H9 (cell line): ENCODE measurements around the gene MRPL46. TPM values are rescaled to one million over a fixed set of nuclear protein-coding genes. Genes with fewer than 3 reads are reported as not detected.

ENCODE experiments used
- DNase-seq: peaks from one replicate; pipeline ENCODE4 v3.0.0-alpha.2; 2017
- H2AFZ ChIP-seq: one replicate; pipeline ENCODE4 v1.6.1; 2013; ENCODE audit warnings: mild to moderate bottlenecking, low read length, control low read depth, moderate library complexity
- H2AK5ac ChIP-seq: 2 replicates; pipeline ENCODE4 v1.6.1; 2013; ENCODE audit warnings: low read length, control low read depth, mixed read lengths; ENCODE audit not compliant: insufficient read length
- H2BK120ac ChIP-seq: one replicate; pipeline ENCODE4 v1.6.1; 2013; ENCODE audit warnings: low read depth, mild to moderate bottlenecking, low read length, control low read depth, inconsistent platforms; ENCODE audit not compliant: poor library complexity, severe bottlenecking
- H2BK12ac ChIP-seq: 2 replicates; pipeline ENCODE4 v1.6.1; 2013; ENCODE audit warnings: low read length, control low read depth, mixed read lengths, low read depth; ENCODE audit not compliant: insufficient read length
- H2BK15ac ChIP-seq: 2 replicates; pipeline ENCODE4 v1.6.1; 2013; ENCODE audit warnings: low read depth, low read length, control low read depth
- H2BK20ac ChIP-seq: one replicate; pipeline ENCODE4 v1.6.1; 2013; ENCODE audit warnings: low read depth, mild to moderate bottlenecking, low read length, control low read depth, inconsistent platforms; ENCODE audit not compliant: poor library complexity, severe bottlenecking
- H2BK5ac ChIP-seq: 2 replicates; pipeline ENCODE4 v1.6.1; 2013; ENCODE audit warnings: low read length, control low read depth, mixed read lengths; ENCODE audit not compliant: insufficient read length
- H3K14ac ChIP-seq: 2 replicates; pipeline ENCODE4 v1.6.1; 2013; ENCODE audit warnings: low read length, control low read depth; ENCODE audit not compliant: insufficient read depth
- H3K18ac ChIP-seq: 2 replicates; pipeline ENCODE4 v1.6.1; 2013; ENCODE audit warnings: low read depth, mild to moderate bottlenecking, mixed read lengths, low read length, control low read depth; ENCODE audit not compliant: insufficient read length
- H3K23ac ChIP-seq: 2 replicates; pipeline ENCODE4 v1.6.1; 2013; ENCODE audit warnings: low read length, control low read depth, mixed read lengths, low read depth; ENCODE audit not compliant: insufficient read length
- H3K23me2 ChIP-seq: 2 replicates; pipeline ENCODE4 v1.6.1; 2013; ENCODE audit warnings: low read depth, mild to moderate bottlenecking, mixed read lengths, low read length, control low read depth; ENCODE audit not compliant: insufficient read length, poor library complexity, severe bottlenecking
- H3K27ac ChIP-seq: 2 replicates; pipeline ENCODE4 v1.5.1; 2013; ENCODE audit warnings: low read length, control low read depth, mixed read lengths, low read depth; ENCODE audit not compliant: insufficient read length
- H3K27me3 ChIP-seq: 2 replicates; pipeline ENCODE4 v1.6.1; 2013; ENCODE audit warnings: low read length, control low read depth, inconsistent platforms; ENCODE audit not compliant: insufficient read depth
- H3K4ac ChIP-seq: 2 replicates; pipeline ENCODE4 v1.6.1; 2013; ENCODE audit warnings: low read depth, mild to moderate bottlenecking, control low read depth, inconsistent platforms, low read length, moderate library complexity
- H3K4me1 ChIP-seq: 2 replicates; pipeline ENCODE4 v1.6.1; 2013; ENCODE audit warnings: low read length, control low read depth, inconsistent platforms; ENCODE audit not compliant: insufficient read depth
- H3K4me2 ChIP-seq: 2 replicates; pipeline ENCODE4 v1.6.1; 2013; ENCODE audit warnings: low read length, control low read depth, mixed read lengths; ENCODE audit not compliant: insufficient read length, insufficient read depth
- H3K56ac ChIP-seq: 2 replicates; pipeline ENCODE4 v1.6.1; 2013; ENCODE audit warnings: low read depth, mild to moderate bottlenecking, mixed read lengths, low read length, control low read depth; ENCODE audit not compliant: insufficient read length
- H3K79me1 ChIP-seq: 2 replicates; pipeline ENCODE4 v1.6.1; 2013; ENCODE audit warnings: low read depth, mild to moderate bottlenecking, moderate library complexity, low read length, control low read depth, inconsistent platforms; ENCODE audit not compliant: insufficient read depth, poor library complexity, severe bottlenecking
- H3K79me2 ChIP-seq: 2 replicates; pipeline ENCODE4 v1.6.1; 2013; ENCODE audit warnings: low read length, control low read depth, inconsistent platforms; ENCODE audit not compliant: insufficient read depth
- H3K9ac ChIP-seq: 2 replicates; pipeline ENCODE4 v1.6.1; 2013; ENCODE audit warnings: low read length, control low read depth, mixed read lengths; ENCODE audit not compliant: insufficient read length; ENCODE audit errors: extremely low read depth
- H3K9me3 ChIP-seq: one replicate; pipeline ENCODE4 v1.6.1; 2013; ENCODE audit warnings: low read depth, low read length, inconsistent platforms; ENCODE audit not compliant: control insufficient read depth
- H3T11ph ChIP-seq: one replicate; pipeline ENCODE4 v1.6.1; 2013; ENCODE audit warnings: mild to moderate bottlenecking, low read length, control low read depth, inconsistent platforms
- H4K20me1 ChIP-seq: one replicate; pipeline ENCODE4 v1.6.1; 2013; ENCODE audit not compliant: control insufficient read depth, insufficient read length, insufficient read depth
- H4K5ac ChIP-seq: 2 replicates; pipeline ENCODE4 v1.6.1; 2013; ENCODE audit warnings: low read depth, mild to moderate bottlenecking, mixed read lengths, low read length, control low read depth; ENCODE audit not compliant: insufficient read length
- H4K8ac ChIP-seq: replicated peaks from 2 replicates; pipeline ENCODE4 v1.6.1; 2013; ENCODE audit warnings: low read length, control low read depth, mixed read lengths, low read depth; ENCODE audit not compliant: insufficient read length
- H4K91ac ChIP-seq: 2 replicates; pipeline ENCODE4 v1.6.1; 2013; ENCODE audit warnings: low read depth, mild to moderate bottlenecking, moderate library complexity, mixed read lengths, low read length, control low read depth; ENCODE audit not compliant: insufficient read length
- H3K27ac Mint-ChIP-seq, 3 experiments: 2 replicates in 2 of 3; 3 replicates in 1 of 3; pipeline ENCODE4 v1.8.0; 2020 to 2021; ENCODE audit warnings: mixed read lengths in 3 of 3, mild to moderate bottlenecking in 1 of 3, moderate library complexity in 1 of 3
- H3K27me3 Mint-ChIP-seq: 2 replicates; pipeline ENCODE4 v1.8.0; 2021; ENCODE audit warnings: low read depth, mild to moderate bottlenecking, moderate library complexity, mixed read lengths
- H3K36me3 Mint-ChIP-seq, 3 experiments: 2 replicates in 2 of 3; 3 replicates in 1 of 3; pipeline ENCODE4 v1.8.0; 2020 to 2021; ENCODE audit warnings: low read depth in 3 of 3, mixed read lengths in 3 of 3; ENCODE audit not compliant: insufficient read depth in 1 of 3
- H3K4me1 Mint-ChIP-seq, 2 experiments: 2 replicates each; pipeline ENCODE4 v1.8.0; 2020; ENCODE audit warnings: mixed read lengths in 2 of 2
- H3K4me3 Mint-ChIP-seq, 2 experiments: 2 replicates in 1 of 2; 3 replicates in 1 of 2; pipeline ENCODE4 v1.8.0; 2020 to 2021; ENCODE audit warnings: mild to moderate bottlenecking in 2 of 2, mixed read lengths in 2 of 2, moderate library complexity in 1 of 2
- H3K9me3 Mint-ChIP-seq, 2 experiments: 2 replicates in 1 of 2; 3 replicates in 1 of 2; pipeline ENCODE4 v1.8.0; 2020; ENCODE audit warnings: mild to moderate bottlenecking in 2 of 2, mixed read lengths in 2 of 2, moderate library complexity in 1 of 2
- CTCF ChIP-seq: fragments of 200-600 bp; sonication (generic); conservative IDR thresholded peaks from 3 replicates; pipeline ENCODE4 v1.8.0; 2021; ENCODE audit warnings: antibody characterized with exemption, mild to moderate bottlenecking
- WGBS: extraction: QIAGEN DNeasy Blood & Tissue Kit; methylation state at CpG from one replicate; pipeline ENCODE4 v1.1.7; 2013; ENCODE audit warnings: missing lambda C conversion rate, low lambda C conversion rate, mixed read lengths; ENCODE audit not compliant: insufficient read length; ENCODE audit errors: extremely low coverage; 5-methylcytosine and 5-hydroxymethylcytosine counted together
- total RNA-seq: library from RNA; stranded (reverse); gene quantifications from 2 replicates; pipeline ENCODE4 v1.2.1, GENCODE V29; 2021

MRPL46 gene
- total RNA-seq, 1 experiment from 2014 or later = 29.3 TPM

GRCh38 chr15:88484682-88485331 lies 17.6 kb upstream of the MRPL46 start:
- Histone ChIP-seq H3K4me2 (no peak overlapping the region), H3K27ac (no peak overlapping the region)
- H3K4me1 Mint-ChIP-seq = peaks cover 60 to 68% of the 10 kb centered on the region in 2 experiments

More at GRCh38 chr15:88484682-88485331, 17.6 kb upstream of the MRPL46 start:
- H2BK15ac ChIP-seq = no peak overlapping the region
- no peaks in the 10 kb centered on the region for H4K20me1 ChIP-seq
- H4K8ac ChIP-seq = no peak overlapping the region
- H2AK5ac ChIP-seq = no peak overlapping the region
- no peak for TF ChIP-seq CTCF
- H2BK20ac ChIP-seq = no peak overlapping the region
- no peak overlapping the region for H3K18ac ChIP-seq
- no peak overlapping the region for H3K4ac ChIP-seq
- Mint-ChIP-seq H3K36me3 (no peaks in the 10 kb centered on the region; a peak in 1 of 7 replicates), H3K27ac (peak overlapping the region in 1 of 3 experiments; percentile 32; a peak in 1 of 7 replicates), H3K27me3 (peaks cover 38% of the 10 kb centered on the region), H3K9me3 (no peaks in the 10 kb centered on the region), H3K4me3 (0 out of 5 replicates have a peak overlapping the region, but pooled peaks of 1 of the 2 experiments have one; percentile 14)
- no peaks in the 10 kb centered on the region for H3K79me1 ChIP-seq
- H2BK5ac ChIP-seq = no peak overlapping the region
- H4K5ac ChIP-seq = no peak overlapping the region
- H2BK12ac ChIP-seq = no peak overlapping the region
- no peaks in the 10 kb centered on the region for H3K9me3 ChIP-seq
- no peaks in the 10 kb centered on the region; the same call in 1 of the 2 replicates for H3K4me1 ChIP-seq
- H3K79me2 ChIP-seq = no peaks in the 10 kb centered on the region
- no peak for DNase-seq
- no peak overlapping the region for H2BK120ac ChIP-seq
- H2AFZ ChIP-seq = no peak overlapping the region
- no peak overlapping the region for H3K23ac ChIP-seq
- no peak overlapping the region for H3K56ac ChIP-seq
- H3K9ac ChIP-seq = no peak overlapping the region
- H3K23me2 ChIP-seq = no peaks in the 10 kb centered on the region
- no CpG with 5 or more reads among the region's 10 CpGs for WGBS
- no peak overlapping the region for H4K91ac ChIP-seq
- H3K27me3 ChIP-seq = no peaks in the 10 kb centered on the region
- H3K14ac ChIP-seq = no peak overlapping the region
- no peak overlapping the region for H3T11ph ChIP-seq
